ENCODE measurements around the gene SLC6A12. TPM values are rescaled to one million over a fixed set of nuclear protein-coding genes. Genes with fewer than 3 reads are reported as not detected.

Gene SLC6A12
- total and polyA plus RNA-seq, 2 donors (not counting 3 experiments of a cell fraction or from before 2014, with no cell fraction given), result not detected

- H3K36me3 ChIP-seq (ENCODE audit: control insufficient read depth in 2 of 2, extremely low read depth in 1 of 2, insufficient read depth in 2 of 2, low read length in 2 of 2), result no peaks in the 10 kb centered on the region
- intact Hi-C loops (cut with micrococcal nuclease) (no loop called here), dilution Hi-C loops (cut with MboI; ENCODE audit: extremely low pct_ligation_motif_present, low sequenced_read_pairs) (no loop called here)
- no TSS peak for BruUV-seq (replicated peaks)
- TF ChIP-seq GATA2 (IDR thresholded peaks at IDR 0.05; ENCODE audit: insufficient read depth, insufficient read length, low read depth, low read length) (no peak), CTCF (IDR thresholded peaks at IDR 0.05; ENCODE audit: extremely low read depth in 1 of 2, insufficient read depth in 1 of 2, low read depth in 1 of 2, low read length in 2 of 2) (no peak), MYC (IDR thresholded peaks at IDR 0.05; ENCODE audit: low read depth, low read length) (no peak), JUN (IDR thresholded peaks at IDR 0.05; ENCODE audit: borderline replicate concordance, insufficient read depth, insufficient read length, low read depth) (no peak), POLR2A (IDR thresholded peaks at IDR 0.05; ENCODE audit: low read depth, low read length) (no peak), FOS (IDR thresholded peaks at IDR 0.05; ENCODE audit: borderline replicate concordance, insufficient read depth, low read length) (no peak), POLR2AphosphoS5 (IDR thresholded peaks at IDR 0.05; ENCODE audit: insufficient read depth, low read depth, low read length) (no peak), MAX (IDR thresholded peaks at IDR 0.05; ENCODE audit: insufficient read depth, insufficient read length) (no peak), EZH2 (IDR thresholded peaks at IDR 0.05; ENCODE audit: borderline replicate concordance, low read depth, low read length, severe bottlenecking) (no peak)
- no peaks in the 10 kb centered on the region for H4K20me1 ChIP-seq (replicated peaks; ENCODE audit: control insufficient read depth, extremely low read depth, insufficient read depth, low read length)
- no peaks in the 10 kb centered on the region for H3K9me3 ChIP-seq (replicated peaks; ENCODE audit: control insufficient read depth, insufficient read depth, low read length)
- no peak overlapping the region for H2AFZ ChIP-seq (ENCODE audit: low read depth, low read length)
- no peak overlapping the region for H3K4me2 ChIP-seq (ENCODE audit: insufficient read depth, low read length)
- DNase-seq (ENCODE audit: low read depth, low spot score) (no peak), FAIRE-seq (no peak)
- ChIA-PET CTCF (interaction anchor here (1.7 kb wide), 1 partner anchor 11 kb away, joined by 7 read pairs; no protein-coding TSS in a partner anchor), POLR2A (no interaction called here)
- H3K79me2 ChIP-seq (ENCODE audit: control insufficient read depth, insufficient read depth, low read length), result no peaks in the 10 kb centered on the region
- H3K9me1 ChIP-seq (replicated peaks; ENCODE audit: control insufficient read depth, extremely low read depth, insufficient read depth, low read length), result no peaks in the 10 kb centered on the region
- H3K4me1 ChIP-seq (ENCODE audit: control insufficient read depth, extremely low read depth, insufficient read depth, low read length), result no peaks in the 10 kb centered on the region
- H3K27ac ChIP-seq (ENCODE audit: insufficient read depth, low read depth, low read length), result no peak overlapping the region
- H3K27me3 ChIP-seq (ENCODE audit: control insufficient read depth in 2 of 2, insufficient read depth in 2 of 2, low read length in 2 of 2), result no peaks in the 10 kb centered on the region
- no peak overlapping the region for H3K9ac ChIP-seq (replicated peaks; ENCODE audit: extremely low read depth, insufficient read depth, low read length)
- H3K4me3 ChIP-seq (replicated peaks in 1 of 3; ENCODE audit: insufficient read depth in 1 of 3, low read depth in 1 of 3, low read length in 3 of 3), result no peak overlapping the region
Measured at GRCh38 chr12:177980-178828, 35.8 kb downstream of the SLC6A12 start.

Data from endothelial cell of umbilical vein (primary cell).